GM23338 (cell line): Measurements from ENCODE around the gene UGT2B15. TPM values are rescaled to one million over a fixed set of nuclear protein-coding genes. Genes with fewer than 3 reads are reported as not detected.
"Not testable (repeated sequence)": the region's sequence is repeated elsewhere in the genome, so short reads cannot be mapped to it uniquely, and the experiment has no call there.

ENCODE experiments used
- ATAC-seq: fragments of 200-7000 bp; cut with Tn5 transposase; 3 replicates; pipeline ENCODE4 v1.9.1; 2020
- DNase-seq: peaks from one replicate; pipeline ENCODE4 v3.0.0-alpha.2; 2015; ENCODE audit warnings: low spot score
- H2AFZ ChIP-seq: fragments of 200-600 bp; sonication (generic); 2 replicates; pipeline ENCODE4 v1.8.0; 2016; ENCODE audit warnings: antibody characterized with exemption, mild to moderate bottlenecking, moderate library complexity
- H3F3A ChIP-seq: fragments of 200-600 bp; sonication (generic); replicated peaks from 2 replicates; pipeline ENCODE4 v1.8.0; 2017; ENCODE audit warnings: antibody characterized with exemption, mixed run types, low read depth
- H3K27ac ChIP-seq: fragments of 200-600 bp; sonication (generic); 2 replicates; pipeline ENCODE4 v1.6.1; 2016; ENCODE audit warnings: low read depth
- H3K27me3 ChIP-seq: fragments of 200-600 bp; sonication (generic); 2 replicates; pipeline ENCODE4 v1.8.0; 2016; ENCODE audit warnings: mild to moderate bottlenecking, mixed run types, moderate library complexity; ENCODE audit not compliant: insufficient read depth
- H3K36me3 ChIP-seq: fragments of 200-600 bp; sonication (generic); 2 replicates; pipeline ENCODE4 v1.8.0; 2016; ENCODE audit warnings: mild to moderate bottlenecking; ENCODE audit not compliant: insufficient read depth
- H3K4me1 ChIP-seq: fragments of 200-600 bp; sonication (generic); 2 replicates; pipeline ENCODE4 v1.8.0; 2016; ENCODE audit warnings: mild to moderate bottlenecking, moderate library complexity; ENCODE audit not compliant: insufficient read depth
- H3K4me2 ChIP-seq: fragments of 200-600 bp; sonication (generic); 2 replicates; pipeline ENCODE4 v1.7.1; 2017; ENCODE audit warnings: mixed run types
- H3K4me3 ChIP-seq: fragments of 200-600 bp; sonication (generic); 2 replicates; pipeline ENCODE4 v1.6.1; 2016; ENCODE audit warnings: mixed run types
- H3K79me2 ChIP-seq: fragments of 200-600 bp; sonication (generic); replicated peaks from 2 replicates; pipeline ENCODE4 v1.8.0; 2017; ENCODE audit warnings: mild to moderate bottlenecking; ENCODE audit not compliant: insufficient read depth
- H3K9me2 ChIP-seq: fragments of 200-600 bp; sonication (generic); 2 replicates; pipeline ENCODE4 v1.8.0; 2017; ENCODE audit not compliant: insufficient read depth
- H4K20me1 ChIP-seq: fragments of 200-600 bp; sonication (generic); replicated peaks from 2 replicates; pipeline ENCODE4 v1.8.0; 2017; ENCODE audit warnings: mild to moderate bottlenecking; ENCODE audit not compliant: insufficient read depth
- H3K27ac Mint-ChIP-seq: 2 replicates; pipeline ENCODE4 v1.8.0; 2020; ENCODE audit warnings: inconsistent platforms, mild to moderate bottlenecking, moderate library complexity, mixed read lengths
- H3K27me3 Mint-ChIP-seq: 3 replicates; pipeline ENCODE4 v1.8.0; 2022; ENCODE audit warnings: low read depth, mild to moderate bottlenecking, moderate library complexity, mixed read lengths, inconsistent platforms; ENCODE audit not compliant: insufficient read depth, poor library complexity
- H3K36me3 Mint-ChIP-seq: 3 replicates; pipeline ENCODE4 v1.8.0; 2021; ENCODE audit warnings: low read depth, mild to moderate bottlenecking, inconsistent platforms, moderate library complexity, mixed read lengths
- H3K4me1 Mint-ChIP-seq: 3 replicates; pipeline ENCODE4 v1.8.0; 2020; ENCODE audit warnings: mild to moderate bottlenecking, inconsistent platforms, mixed read lengths
- H3K4me3 Mint-ChIP-seq: 3 replicates; pipeline ENCODE4 v1.8.0; 2021; ENCODE audit warnings: moderate library complexity, mild to moderate bottlenecking, inconsistent platforms, mixed read lengths
- H3K9me3 Mint-ChIP-seq: 3 replicates; pipeline ENCODE4 v1.8.0; 2020; ENCODE audit warnings: moderate library complexity, mild to moderate bottlenecking, inconsistent platforms, mixed read lengths
- CREB1 ChIP-seq: fragments of 250-450 bp; sonication (Bioruptor Pico); IDR thresholded peaks from 2 replicates; pipeline ENCODE4 v1.5.0; 2020; ENCODE audit warnings: low read depth, mild to moderate bottlenecking, moderate library complexity
- EZH2 ChIP-seq: fragments of 200-600 bp; sonication (generic); IDR thresholded peaks from one replicate; pipeline ENCODE4 v1.8.0; 2017; ENCODE audit warnings: antibody characterized with exemption, mild to moderate bottlenecking, low read depth; ENCODE audit not compliant: unreplicated experiment
- STAT1 ChIP-seq: IDR thresholded peaks from one replicate; pipeline ENCODE4 v1.6.1; 2016; ENCODE audit warnings: antibody characterized with exemption; ENCODE audit not compliant: unreplicated experiment
- ZNF114 ChIP-seq: fragments of 250-450 bp; sonication (Bioruptor Pico); IDR thresholded peaks from 2 replicates; pipeline ENCODE4 v1.5.0; 2020; ENCODE audit warnings: mild to moderate bottlenecking, moderate library complexity
- polyA plus RNA-seq: library from polyadenylated mRNA; unstranded; fragments of >200 nt; fragmentation: Nextera tagmentation; extraction: Ambion mirVana; gene quantifications from 2 replicates; pipeline ENCODE4 v1.2.1, GENCODE V29; 2016
- total RNA-seq: library from RNA; depleted of rRNA; stranded (reverse); fragments of >200 nt; shearing (Covaris generic); gene quantifications from 2 replicates; pipeline ENCODE4 v1.2.3, GENCODE V29; 2014
- TF ChIP-seq, protein P1 (sequence below): fragments of 250-450 bp; sonication (Bioruptor Pico); IDR thresholded peaks from 2 replicates; pipeline ENCODE4 v1.5.0; 2020; ENCODE audit warnings: mild to moderate bottlenecking, moderate library complexity
- TF ChIP-seq, protein P2 (sequence below): IDR thresholded peaks from 2 replicates; pipeline ENCODE4 v1.6.1; 2016; ENCODE audit warnings: antibody characterized with exemption
- TF ChIP-seq, protein P3 (sequence below): IDR thresholded peaks from one replicate; pipeline ENCODE4 v1.6.1; 2018; ENCODE audit warnings: antibody characterized with exemption; ENCODE audit not compliant: unreplicated experiment

The UGT2B15 gene
- total and polyA plus RNA-seq, 2 experiments from 2014 or later, result not detected

DNA sequence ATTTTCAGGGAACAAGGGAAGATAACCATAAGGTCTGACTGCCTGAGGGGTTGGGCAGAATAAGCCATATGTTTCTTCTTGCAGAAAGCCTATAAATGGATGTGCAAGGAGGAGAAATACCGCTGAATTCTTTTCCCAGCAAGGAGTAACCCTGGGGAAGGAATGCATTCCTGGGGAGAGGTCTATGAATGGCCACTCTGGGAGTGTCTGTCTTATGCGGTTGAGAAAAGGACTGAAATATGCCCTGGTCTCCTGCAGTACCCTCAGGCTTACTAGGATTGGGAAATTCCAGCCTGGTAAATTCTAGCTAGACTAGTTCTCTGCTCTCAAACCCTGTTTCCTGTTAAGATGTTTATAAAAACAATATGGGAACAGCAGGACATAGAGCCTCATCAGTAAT, 32.7 kb upstream of the UGT2B15 start:
- H3K4me1 Mint-ChIP-seq, H2AFZ ChIP-seq, H3K36me3 ChIP-seq, H3K4me3 Mint-ChIP-seq, H3K27ac Mint-ChIP-seq, H3K27ac ChIP-seq, H3F3A ChIP-seq, H4K20me1 ChIP-seq, H3K27me3 Mint-ChIP-seq, H3K9me2 ChIP-seq, H3K27me3 ChIP-seq, H3K79me2 ChIP-seq, ATAC-seq, H3K4me3 ChIP-seq, H3K4me2 ChIP-seq, H3K4me1 ChIP-seq: not testable (repeated sequence)
- peaks cover 21% of the 10 kb centered on the region for H3K36me3 Mint-ChIP-seq
- DNase-seq, result peak; percentile 21
- H3K9me3 Mint-ChIP-seq, result peaks cover 23% of the 10 kb centered on the region

DNA sequence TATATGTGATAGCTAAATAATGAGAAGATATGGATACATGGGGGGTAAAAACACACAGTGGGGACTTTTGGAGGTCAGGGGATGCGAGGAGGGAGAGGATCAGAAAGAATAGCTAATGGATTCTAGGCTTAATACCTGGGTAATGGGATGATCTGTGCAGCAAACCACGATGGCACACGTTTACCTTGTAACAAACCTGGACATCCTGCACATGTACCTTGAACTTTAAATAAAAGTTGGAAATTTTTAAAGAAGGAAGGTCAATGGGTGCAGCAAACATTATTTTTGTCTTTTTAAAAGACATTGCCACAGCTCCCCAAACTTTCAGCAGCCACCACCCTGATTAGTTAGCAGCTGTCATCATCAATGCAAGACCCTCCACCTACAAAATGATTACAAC, 29.7 kb upstream of the UGT2B15 start:
- Mint-ChIP-seq H3K27ac (no peak overlapping the region), H3K4me1 (no peaks in the 10 kb centered on the region; the same call in 2 of the 3 replicates), H3K9me3 (peaks cover 14% of the 10 kb centered on the region), H3K27me3 (no peaks in the 10 kb centered on the region), H3K4me3 (no peak overlapping the region), H3K36me3 (peaks cover 14% of the 10 kb centered on the region)
- H4K20me1 ChIP-seq, result no peaks in the 10 kb centered on the region
- H2AFZ ChIP-seq, result no peak overlapping the region
- no peak for ATAC-seq
- no peaks in the 10 kb centered on the region for H3K4me1 ChIP-seq
- H3K79me2 ChIP-seq, result no peaks in the 10 kb centered on the region
- H3K27ac ChIP-seq, result no peak overlapping the region
- H3K36me3 ChIP-seq, result no peaks in the 10 kb centered on the region
- H3K27me3 ChIP-seq, result no peaks in the 10 kb centered on the region
- DNase-seq, result no peak
- no peak overlapping the region for H3K4me3 ChIP-seq
- no peak overlapping the region for H3K4me2 ChIP-seq
- peaks cover 6% of the 10 kb centered on the region; the same call in 1 of the 2 replicates for H3K9me2 ChIP-seq
- TF ChIP-seq, protein P1, sequence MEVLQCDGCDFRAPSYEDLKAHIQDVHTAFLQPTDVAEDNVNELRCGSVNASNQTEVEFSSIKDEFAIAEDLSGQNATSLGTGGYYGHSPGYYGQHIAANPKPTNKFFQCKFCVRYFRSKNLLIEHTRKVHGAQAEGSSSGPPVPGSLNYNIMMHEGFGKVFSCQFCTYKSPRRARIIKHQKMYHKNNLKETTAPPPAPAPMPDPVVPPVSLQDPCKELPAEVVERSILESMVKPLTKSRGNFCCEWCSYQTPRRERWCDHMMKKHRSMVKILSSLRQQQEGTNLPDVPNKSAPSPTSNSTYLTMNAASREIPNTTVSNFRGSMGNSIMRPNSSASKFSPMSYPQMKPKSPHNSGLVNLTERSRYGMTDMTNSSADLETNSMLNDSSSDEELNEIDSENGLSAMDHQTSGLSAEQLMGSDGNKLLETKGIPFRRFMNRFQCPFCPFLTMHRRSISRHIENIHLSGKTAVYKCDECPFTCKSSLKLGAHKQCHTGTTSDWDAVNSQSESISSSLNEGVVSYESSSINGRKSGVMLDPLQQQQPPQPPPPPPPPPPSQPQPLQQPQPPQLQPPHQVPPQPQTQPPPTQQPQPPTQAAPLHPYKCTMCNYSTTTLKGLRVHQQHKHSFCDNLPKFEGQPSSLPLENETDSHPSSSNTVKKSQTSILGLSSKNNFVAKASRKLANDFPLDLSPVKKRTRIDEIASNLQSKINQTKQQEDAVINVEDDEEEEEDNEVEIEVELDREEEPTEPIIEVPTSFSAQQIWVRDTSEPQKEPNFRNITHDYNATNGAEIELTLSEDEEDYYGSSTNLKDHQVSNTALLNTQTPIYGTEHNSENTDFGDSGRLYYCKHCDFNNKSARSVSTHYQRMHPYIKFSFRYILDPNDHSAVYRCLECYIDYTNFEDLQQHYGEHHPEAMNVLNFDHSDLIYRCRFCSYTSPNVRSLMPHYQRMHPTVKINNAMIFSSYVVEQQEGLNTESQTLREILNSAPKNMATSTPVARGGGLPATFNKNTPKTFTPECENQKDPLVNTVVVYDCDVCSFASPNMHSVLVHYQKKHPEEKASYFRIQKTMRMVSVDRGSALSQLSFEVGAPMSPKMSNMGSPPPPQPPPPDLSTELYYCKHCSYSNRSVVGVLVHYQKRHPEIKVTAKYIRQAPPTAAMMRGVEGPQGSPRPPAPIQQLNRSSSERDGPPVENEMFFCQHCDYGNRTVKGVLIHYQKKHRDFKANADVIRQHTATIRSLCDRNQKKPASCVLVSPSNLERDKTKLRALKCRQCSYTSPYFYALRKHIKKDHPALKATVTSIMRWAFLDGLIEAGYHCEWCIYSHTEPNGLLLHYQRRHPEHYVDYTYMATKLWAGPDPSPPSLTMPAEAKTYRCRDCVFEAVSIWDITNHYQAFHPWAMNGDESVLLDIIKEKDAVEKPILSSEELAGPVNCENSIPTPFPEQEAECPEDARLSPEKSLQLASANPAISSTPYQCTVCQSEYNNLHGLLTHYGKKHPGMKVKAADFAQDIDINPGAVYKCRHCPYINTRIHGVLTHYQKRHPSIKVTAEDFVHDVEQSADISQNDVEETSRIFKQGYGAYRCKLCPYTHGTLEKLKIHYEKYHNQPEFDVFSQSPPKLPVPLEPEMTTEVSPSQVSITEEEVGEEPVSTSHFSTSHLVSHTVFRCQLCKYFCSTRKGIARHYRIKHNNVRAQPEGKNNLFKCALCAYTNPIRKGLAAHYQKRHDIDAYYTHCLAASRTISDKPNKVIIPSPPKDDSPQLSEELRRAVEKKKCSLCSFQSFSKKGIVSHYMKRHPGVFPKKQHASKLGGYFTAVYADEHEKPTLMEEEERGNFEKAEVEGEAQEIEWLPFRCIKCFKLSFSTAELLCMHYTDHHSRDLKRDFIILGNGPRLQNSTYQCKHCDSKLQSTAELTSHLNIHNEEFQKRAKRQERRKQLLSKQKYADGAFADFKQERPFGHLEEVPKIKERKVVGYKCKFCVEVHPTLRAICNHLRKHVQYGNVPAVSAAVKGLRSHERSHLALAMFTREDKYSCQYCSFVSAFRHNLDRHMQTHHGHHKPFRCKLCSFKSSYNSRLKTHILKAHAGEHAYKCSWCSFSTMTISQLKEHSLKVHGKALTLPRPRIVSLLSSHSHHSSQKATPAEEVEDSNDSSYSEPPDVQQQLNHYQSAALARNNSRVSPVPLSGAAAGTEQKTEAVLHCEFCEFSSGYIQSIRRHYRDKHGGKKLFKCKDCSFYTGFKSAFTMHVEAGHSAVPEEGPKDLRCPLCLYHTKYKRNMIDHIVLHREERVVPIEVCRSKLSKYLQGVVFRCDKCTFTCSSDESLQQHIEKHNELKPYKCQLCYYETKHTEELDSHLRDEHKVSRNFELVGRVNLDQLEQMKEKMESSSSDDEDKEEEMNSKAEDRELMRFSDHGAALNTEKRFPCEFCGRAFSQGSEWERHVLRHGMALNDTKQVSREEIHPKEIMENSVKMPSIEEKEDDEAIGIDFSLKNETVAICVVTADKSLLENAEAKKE (CRISPR knock-in tag), result no peak
- no peak for TF ChIP-seq CREB1 (CRISPR knock-in tag)
- TF ChIP-seq STAT1, result no peak
- TF ChIP-seq ZNF114, result no peak
- TF ChIP-seq, protein P2, sequence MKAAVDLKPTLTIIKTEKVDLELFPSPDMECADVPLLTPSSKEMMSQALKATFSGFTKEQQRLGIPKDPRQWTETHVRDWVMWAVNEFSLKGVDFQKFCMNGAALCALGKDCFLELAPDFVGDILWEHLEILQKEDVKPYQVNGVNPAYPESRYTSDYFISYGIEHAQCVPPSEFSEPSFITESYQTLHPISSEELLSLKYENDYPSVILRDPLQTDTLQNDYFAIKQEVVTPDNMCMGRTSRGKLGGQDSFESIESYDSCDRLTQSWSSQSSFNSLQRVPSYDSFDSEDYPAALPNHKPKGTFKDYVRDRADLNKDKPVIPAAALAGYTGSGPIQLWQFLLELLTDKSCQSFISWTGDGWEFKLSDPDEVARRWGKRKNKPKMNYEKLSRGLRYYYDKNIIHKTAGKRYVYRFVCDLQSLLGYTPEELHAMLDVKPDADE, result no peak
- TF ChIP-seq, protein P3, sequence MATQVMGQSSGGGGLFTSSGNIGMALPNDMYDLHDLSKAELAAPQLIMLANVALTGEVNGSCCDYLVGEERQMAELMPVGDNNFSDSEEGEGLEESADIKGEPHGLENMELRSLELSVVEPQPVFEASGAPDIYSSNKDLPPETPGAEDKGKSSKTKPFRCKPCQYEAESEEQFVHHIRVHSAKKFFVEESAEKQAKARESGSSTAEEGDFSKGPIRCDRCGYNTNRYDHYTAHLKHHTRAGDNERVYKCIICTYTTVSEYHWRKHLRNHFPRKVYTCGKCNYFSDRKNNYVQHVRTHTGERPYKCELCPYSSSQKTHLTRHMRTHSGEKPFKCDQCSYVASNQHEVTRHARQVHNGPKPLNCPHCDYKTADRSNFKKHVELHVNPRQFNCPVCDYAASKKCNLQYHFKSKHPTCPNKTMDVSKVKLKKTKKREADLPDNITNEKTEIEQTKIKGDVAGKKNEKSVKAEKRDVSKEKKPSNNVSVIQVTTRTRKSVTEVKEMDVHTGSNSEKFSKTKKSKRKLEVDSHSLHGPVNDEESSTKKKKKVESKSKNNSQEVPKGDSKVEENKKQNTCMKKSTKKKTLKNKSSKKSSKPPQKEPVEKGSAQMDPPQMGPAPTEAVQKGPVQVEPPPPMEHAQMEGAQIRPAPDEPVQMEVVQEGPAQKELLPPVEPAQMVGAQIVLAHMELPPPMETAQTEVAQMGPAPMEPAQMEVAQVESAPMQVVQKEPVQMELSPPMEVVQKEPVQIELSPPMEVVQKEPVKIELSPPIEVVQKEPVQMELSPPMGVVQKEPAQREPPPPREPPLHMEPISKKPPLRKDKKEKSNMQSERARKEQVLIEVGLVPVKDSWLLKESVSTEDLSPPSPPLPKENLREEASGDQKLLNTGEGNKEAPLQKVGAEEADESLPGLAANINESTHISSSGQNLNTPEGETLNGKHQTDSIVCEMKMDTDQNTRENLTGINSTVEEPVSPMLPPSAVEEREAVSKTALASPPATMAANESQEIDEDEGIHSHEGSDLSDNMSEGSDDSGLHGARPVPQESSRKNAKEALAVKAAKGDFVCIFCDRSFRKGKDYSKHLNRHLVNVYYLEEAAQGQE, result no peak
- no peak for TF ChIP-seq EZH2
- no peaks in the 10 kb centered on the region for H3F3A ChIP-seq
